Sigmoid colon (tissue), 7 donors: ENCODE data around the gene PHF14. TPM values are rescaled to one million over a fixed set of nuclear protein-coding genes. Genes with fewer than 3 reads are reported as not detected.

Source experiments
- DNase-seq: peaks from one replicate; pipeline ENCODE4 v3.0.0-alpha.2; 2019
- H3K27ac ChIP-seq, 4 donors: fragments of 200-600 bp; sonication (generic); one replicate each; pipeline ENCODE4 v1.5.1; 2016 to 2019; ENCODE audit warnings: mild to moderate bottlenecking in 1 of 4
- H3K27me3 ChIP-seq, 3 donors: fragments of 200-600 bp; sonication (generic); one replicate each; pipeline ENCODE4 v1.5.1; 2019; ENCODE audit warnings: mild to moderate bottlenecking in 1 of 3
- H3K36me3 ChIP-seq, 4 donors: fragments of 200-600 bp; sonication (generic); one replicate each; pipeline ENCODE4 v1.5.1; 2016 to 2019
- H3K4me1 ChIP-seq, 4 donors: fragments of 200-600 bp; sonication (generic); one replicate each; pipeline ENCODE4 v1.5.1; 2017 to 2019
- H3K4me3 ChIP-seq, 4 donors: fragments of 200-600 bp; sonication (generic); one replicate each; pipeline ENCODE4 v1.5.1; 2017 to 2019; ENCODE audit warnings: mild to moderate bottlenecking in 2 of 4, moderate library complexity in 1 of 4
- H3K9me3 ChIP-seq, 4 donors: fragments of 200-600 bp in 3 of 4; sonication (generic) in 3 of 4; one replicate each; pipeline versions ENCODE4 v1.5.1 to v1.6.1; 2013 to 2019
- CTCF ChIP-seq, 4 experiments: fragments of 450-650 bp in 3 of 4; fragments of 200-600 bp in 1 of 4; IDR thresholded peaks; one replicate each; pipeline ENCODE4 v1.5.1; 2016 to 2019; ENCODE audit warnings: antibody characterized with exemption in 4 of 4, mild to moderate bottlenecking in 3 of 4, moderate library complexity in 2 of 4
- EP300 ChIP-seq, 4 donors: sonication (generic); formaldehyde crosslinking; IDR thresholded peaks; one replicate each; pipeline ENCODE4 v1.6.1; 2017; ENCODE audit warnings: antibody characterized with exemption in 4 of 4
- POLR2A ChIP-seq, 2 donors: fragments of 450-650 bp; IDR thresholded peaks; one replicate each; pipeline ENCODE4 v1.6.1; 2016; ENCODE audit warnings: antibody characterized with exemption in 2 of 2, mild to moderate bottlenecking in 2 of 2, moderate library complexity in 2 of 2
- POLR2AphosphoS5 ChIP-seq, 4 donors: sonication (generic); formaldehyde crosslinking; IDR thresholded peaks; one replicate each; pipeline ENCODE4 v1.6.1; 2017; ENCODE audit warnings: antibody characterized with exemption in 4 of 4
- WGBS, 2 donors: extraction: QIAGEN DNeasy Blood & Tissue Kit; methylation state at CpG; one replicate each; pipeline ENCODE4 v1.1.7; 2013; 5-methylcytosine and 5-hydroxymethylcytosine counted together
- intact Hi-C: fragments of 100-400 bp; cut with DNase I; formaldehyde crosslinking; loops from one replicate; pipeline ENCODE4 v1.15.1; 2023
- polyA plus RNA-seq, 3 donors: library from polyadenylated mRNA; stranded (reverse); fragments of 200-250 nt; gene quantifications; one replicate each; pipeline ENCODE4 v1.2.3, GENCODE V29; 2013
- total RNA-seq, 4 donors: library from RNA; depleted of rRNA; stranded (reverse); fragments of >200 nt; gene quantifications; one replicate each; pipeline ENCODE4 v1.1.0, GENCODE V29; 2016
- donor health status: healthy with polysubstance abuse.
- donor health status: Bipolar disorder and iron deficiency.
- donor health status: healthy.

The PHF14 gene
- total and polyA plus RNA-seq, 7 donors, result 10.8 to 47.6 (median 28.8) TPM

- no peaks in the 10 kb centered on the region for H3K36me3 ChIP-seq
- H3K27me3 ChIP-seq, result no peaks in the 10 kb centered on the region
- DNase-seq, result no peak
- intact Hi-C loops, result no loop called here
- H3K27ac ChIP-seq, result no peak overlapping the region
- H3K4me3 ChIP-seq, result no peak overlapping the region
- H3K9me3 ChIP-seq, result no peaks in the 10 kb centered on the region
- no peak for TF ChIP-seq POLR2A (IDR thresholded peaks at IDR 0.05)
- no peak for TF ChIP-seq CTCF (IDR thresholded peaks at IDR 0.05)
- no peak for TF ChIP-seq EP300 (IDR thresholded peaks at IDR 0.05)
- TF ChIP-seq POLR2AphosphoS5 (IDR thresholded peaks at IDR 0.05), result no peak
- H3K4me1 ChIP-seq, result peaks cover 0 to 11% (median 0%) of the 10 kb centered on the region in 4 donors
- 85 to 95% methylated on average over 3 of the region's 3 CpGs for WGBS, 2 donors
Observed at GRCh38 chr7:11207565-11207964, 233.9 kb downstream of the PHF14 start.

GRCh38 chr7:11208883-11209465, 235.3 kb downstream of the PHF14 start:
- H3K4me1 ChIP-seq, result peaks cover 0 to 11% (median 0%) of the 10 kb centered on the region in 4 donors
- intact Hi-C loops, result no loop called here
- no peaks in the 10 kb centered on the region for H3K36me3 ChIP-seq
- no peak for TF ChIP-seq CTCF (IDR thresholded peaks at IDR 0.05)
- no peak for DNase-seq
- H3K27ac ChIP-seq, result no peak overlapping the region
- H3K4me3 ChIP-seq, result no peak overlapping the region
- no peaks in the 10 kb centered on the region for H3K9me3 ChIP-seq
- WGBS, 2 donors, result 68 to 71% methylated on average over 5 of the region's 5 CpGs
- H3K27me3 ChIP-seq, result no peaks in the 10 kb centered on the region

GRCh38 chr7:11210374-11210773, 236.7 kb downstream of the PHF14 start:
- no peak for DNase-seq
- Histone ChIP-seq H3K9me3 (no peaks in the 10 kb centered on the region), H3K36me3 (no peaks in the 10 kb centered on the region), H3K27ac (no peak overlapping the region), H3K4me3 (no peak overlapping the region), H3K4me1 (peaks cover 0 to 11% (median 0%) of the 10 kb centered on the region in 4 donors), H3K27me3 (no peaks in the 10 kb centered on the region)
- no peak for TF ChIP-seq EP300 (IDR thresholded peaks at IDR 0.05)
- TF ChIP-seq CTCF (IDR thresholded peaks at IDR 0.05), result no peak
- no peak for TF ChIP-seq POLR2AphosphoS5 (IDR thresholded peaks at IDR 0.05)
- no peak for TF ChIP-seq POLR2A (IDR thresholded peaks at IDR 0.05)
- WGBS, 2 donors, result 89 to 91% methylated on average over 2 of the region's 2 CpGs
- intact Hi-C loops, result no loop called here

- Histone ChIP-seq H3K4me3 (no peak overlapping the region), H3K27ac (no peak overlapping the region), H3K36me3 (no peaks in the 10 kb centered on the region), H3K27me3 (no peaks in the 10 kb centered on the region), H3K4me1 (peaks cover 0 to 6% (median 0%) of the 10 kb centered on the region in 4 donors), H3K9me3 (no peaks in the 10 kb centered on the region)
- peak; percentile 67 for DNase-seq
- intact Hi-C loops, result no loop called here
- TF ChIP-seq POLR2A (IDR thresholded peaks at IDR 0.05) (no peak), POLR2AphosphoS5 (IDR thresholded peaks at IDR 0.05) (no peak), CTCF (IDR thresholded peaks at IDR 0.05) (peak; percentile 27 to 83 (median 54)), EP300 (IDR thresholded peaks at IDR 0.05) (no peak)
- WGBS, 2 donors, result 33 to 44% methylated on average over 4 of the region's 4 CpGs
Observed at GRCh38 chr7:11212080-11212711, 238.5 kb downstream of the PHF14 start.
